Measurements from ENCODE around the gene DEPDC1. TPM values are rescaled to one million over a fixed set of nuclear protein-coding genes. Genes with fewer than 3 reads are reported as not detected.

DEPDC1 gene
- total RNA-seq (2021; ENCODE audit: unreplicated experiment) (61.9 TPM), Bru-seq, nascent RNA (percentile 92 among the genes with signal in this experiment), BruChase-seq, experiment 1, labeled RNA remaining after a 6-hour chase (percentile 95 among the genes with signal in this experiment), BruChase-seq, experiment 2, labeled RNA remaining after a 2-hour chase (percentile 95 among the genes with signal in this experiment)
- polyA plus RNA-seq (2012) = 10.0 and 18.3 TPM in 2 replicates
- long read RNA-seq, full-length matches to known transcripts = 39 of 127 reads
- long read RNA-seq, partial matches to known transcripts = 72 of 127 reads
- long read RNA-seq, other reads (novel, unspliced or antisense) = 16 of 127 reads

GRCh38 chr1:68496680-68497357, at the start of gene DEPDC1:
Gene DEPDC1, minus strand, starts transcription at chr1:68497082. Its CDS starts 83 bp downstream, at chr1:68496999.
- H3K79me2 ChIP-seq (ENCODE audit: insufficient read depth, low read length) = peaks cover 50% of the 10 kb centered on the region
- BruUV-seq (replicated peaks) = TSS peak; percentile 72
- peak within 1 kb of the TSS; percentile 86 to 95 for H3K4me3 ChIP-seq (replicated peaks in 1 of 2; ENCODE audit: low read depth in 1 of 2, low read length in 2 of 2)
- H4K20me1 ChIP-seq (ENCODE audit: insufficient read depth) = no peaks in the 10 kb centered on the region
- RAD21 ChIA-PET (ENCODE audit: low non-redundant PET in 1 of 2, low total read pairs in 2 of 2, uncharacterized antibody in 2 of 2, unreplicated experiment in 2 of 2) = no interaction called here
- peaks cover 7 to 17% of the 10 kb centered on the region in 2 experiments; a peak in 3 of 4 replicates for H3K4me1 ChIP-seq (ENCODE audit: control insufficient read depth in 1 of 2, insufficient read depth in 2 of 2, low read length in 2 of 2)
- H3K4me2 ChIP-seq (ENCODE audit: low read length) = peak within 1 kb of the TSS; percentile 84
- POLR2A ChIA-PET = interaction anchor here (0.9 kb wide), 2 partner anchors 11 to 87 kb away, joined by 3 to 4 read pairs; no protein-coding TSS in a partner anchor
- CTCF ChIA-PET = no interaction called here
- DNase-seq (ENCODE audit: low read depth, low spot score) = peak; percentile 90
- peak; percentile 88 for TF ChIP-seq POLR2AphosphoS5 (IDR thresholded peaks at IDR 0.05; ENCODE audit: low read depth, low read length)
- TF ChIP-seq TCF7L2 (IDR thresholded peaks at IDR 0.05; ENCODE audit: borderline replicate concordance, extremely low read depth, insufficient read depth, insufficient read length) = peak; percentile 13
- peak; percentile 89 for TF ChIP-seq MAX (IDR thresholded peaks at IDR 0.05)
- TF ChIP-seq YY1 (IDR thresholded peaks at IDR 0.05; ENCODE audit: extremely low read depth, insufficient replicate concordance, low read depth, low read length) = peak; percentile 58
- TF ChIP-seq CBX3 (IDR thresholded peaks at IDR 0.05; ENCODE audit: low read depth) = peak; percentile 92
- TF ChIP-seq ATF3 (IDR thresholded peaks at IDR 0.05) = no peak
- no peak for TF ChIP-seq EZH2phosphoT487 (IDR thresholded peaks at IDR 0.05; ENCODE audit: borderline replicate concordance)
- TF ChIP-seq ZFX (IDR thresholded peaks at IDR 0.05) = peak; percentile 93
- TF ChIP-seq SRF (IDR thresholded peaks at IDR 0.05; ENCODE audit: low read depth) = peak; percentile 19; the same call in 1 of the 2 replicates
- TF ChIP-seq EGR1 (IDR thresholded peaks at IDR 0.05; ENCODE audit: low read depth) = 0 out of 2 replicates have a peak, but pooled peaks have one; percentile 1
- TF ChIP-seq SIN3A (IDR thresholded peaks at IDR 0.05; ENCODE audit: low read depth) = peak; percentile 99
- no peak for TF ChIP-seq EZH2 (IDR thresholded peaks at IDR 0.05)
- TF ChIP-seq ZBTB33 (IDR thresholded peaks at IDR 0.05; ENCODE audit: extremely low read depth, insufficient replicate concordance, low read length) = no peak
- TF ChIP-seq SP1 (IDR thresholded peaks at IDR 0.05; ENCODE audit: low read depth) = peak; percentile 77; the same call in 1 of the 2 replicates
- TF ChIP-seq POLR2A (IDR thresholded peaks at IDR 0.05; ENCODE audit: borderline replicate concordance, extremely low read depth, insufficient read depth, insufficient read length) = peak; percentile 67
- no peak for TF ChIP-seq REST (IDR thresholded peaks at IDR 0.05; ENCODE audit: low read depth)
- intact Hi-C loops (cut with micrococcal nuclease) = no loop called here
- peak within 1 kb of the TSS; percentile 72 for H2AFZ ChIP-seq (ENCODE audit: low read depth, low read length, poor library complexity, severe bottlenecking)
- no peaks in the 10 kb centered on the region for H3K9me2 ChIP-seq (ENCODE audit: insufficient read depth)
- H3K27ac ChIP-seq (ENCODE audit: low read depth, low read length) = peak within 1 kb of the TSS; percentile 81
- no peaks in the 10 kb centered on the region for H3K9me3 ChIP-seq (ENCODE audit: control insufficient read depth in 1 of 2, insufficient read depth in 1 of 2, low read depth in 1 of 2, low read length in 2 of 2)
- peaks cover 4 to 8% of the 10 kb centered on the region in 2 experiments; a peak in 2 of 4 replicates for H3K36me3 ChIP-seq (ENCODE audit: control insufficient read depth in 1 of 2, insufficient read depth in 2 of 2, low read length in 2 of 2)
- peak within 1 kb of the TSS; percentile 97 for H3K9ac ChIP-seq (ENCODE audit: low read length)
- peak; percentile 98 for ATAC-seq
- no peaks in the 10 kb centered on the region for H3K27me3 ChIP-seq (ENCODE audit: insufficient read depth, low read length)

Measured in HCT116 (cell line).